Measurements from ENCODE around the gene CALCB. TPM values are rescaled to one million over a fixed set of nuclear protein-coding genes. Genes with fewer than 3 reads are reported as not detected.
"Not testable (repeated sequence)": the region's sequence is repeated elsewhere in the genome, so short reads cannot be mapped to it uniquely, and the experiment has no call there.

CALCB gene, protein sequence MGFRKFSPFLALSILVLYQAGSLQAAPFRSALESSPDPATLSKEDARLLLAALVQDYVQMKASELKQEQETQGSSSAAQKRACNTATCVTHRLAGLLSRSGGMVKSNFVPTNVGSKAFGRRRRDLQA
- not detected for total RNA-seq

- TF ChIP-seq, protein P1, sequence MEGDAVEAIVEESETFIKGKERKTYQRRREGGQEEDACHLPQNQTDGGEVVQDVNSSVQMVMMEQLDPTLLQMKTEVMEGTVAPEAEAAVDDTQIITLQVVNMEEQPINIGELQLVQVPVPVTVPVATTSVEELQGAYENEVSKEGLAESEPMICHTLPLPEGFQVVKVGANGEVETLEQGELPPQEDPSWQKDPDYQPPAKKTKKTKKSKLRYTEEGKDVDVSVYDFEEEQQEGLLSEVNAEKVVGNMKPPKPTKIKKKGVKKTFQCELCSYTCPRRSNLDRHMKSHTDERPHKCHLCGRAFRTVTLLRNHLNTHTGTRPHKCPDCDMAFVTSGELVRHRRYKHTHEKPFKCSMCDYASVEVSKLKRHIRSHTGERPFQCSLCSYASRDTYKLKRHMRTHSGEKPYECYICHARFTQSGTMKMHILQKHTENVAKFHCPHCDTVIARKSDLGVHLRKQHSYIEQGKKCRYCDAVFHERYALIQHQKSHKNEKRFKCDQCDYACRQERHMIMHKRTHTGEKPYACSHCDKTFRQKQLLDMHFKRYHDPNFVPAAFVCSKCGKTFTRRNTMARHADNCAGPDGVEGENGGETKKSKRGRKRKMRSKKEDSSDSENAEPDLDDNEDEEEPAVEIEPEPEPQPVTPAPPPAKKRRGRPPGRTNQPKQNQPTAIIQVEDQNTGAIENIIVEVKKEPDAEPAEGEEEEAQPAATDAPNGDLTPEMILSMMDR (IDR thresholded peaks at IDR 0.05), result no peak
- no peak for TF ChIP-seq POLR2A (IDR thresholded peaks at IDR 0.05)
- DNase-seq (ENCODE audit: low spot score in 2 of 2), result no peak
- intact Hi-C loops (cut with DNase I; ENCODE audit: low total_unique reads), result no loop called here
- no peak within 1 kb of the TSS for H3K4me3 ChIP-seq (ENCODE audit: low read depth, poor library complexity, severe bottlenecking)
- WGBS, 2 donors, result 4% methylated on average over 41 to 56 of the region's 60 CpGs
Observed at GRCh38 chr11:15073361-15074205, at the start of gene CALCB. CALCB (plus strand) TSS chr11:15073593; CDS start chr11:15074719, 1,126 bp downstream.

DNA sequence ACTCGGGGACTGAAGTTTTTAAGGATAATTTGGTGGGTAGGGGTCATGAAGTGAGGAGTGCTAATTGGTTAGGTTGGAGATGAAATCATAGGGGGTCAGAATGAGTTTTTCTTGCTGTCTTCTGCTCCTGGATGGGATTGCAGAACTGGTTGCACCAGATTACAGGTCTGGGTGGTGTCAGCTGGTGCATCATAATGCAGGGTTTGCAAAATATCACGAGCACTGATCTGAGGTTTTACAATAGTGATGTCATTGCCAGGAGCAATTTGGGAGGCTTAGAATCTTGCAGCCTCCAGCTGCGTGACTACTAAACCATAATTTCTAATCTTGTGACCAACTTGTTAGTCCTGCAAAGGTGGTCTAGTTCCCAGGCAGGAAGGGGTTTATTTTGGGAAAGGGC, 46.4 kb upstream of the CALCB start:
- intact Hi-C loops (cut with DNase I; ENCODE audit: low total_unique reads), result no loop called here
- WGBS, 2 donors, result 26 to 31% methylated on average over 3 of the region's 3 CpGs
- DNase-seq (ENCODE audit: low spot score in 2 of 2), result no peak
- H3K4me3 ChIP-seq (ENCODE audit: low read depth, poor library complexity, severe bottlenecking), result no peak overlapping the region
- TF ChIP-seq, protein P1 (IDR thresholded peaks at IDR 0.05), result no peak
- TF ChIP-seq POLR2A (IDR thresholded peaks at IDR 0.05), result no peak

DNA sequence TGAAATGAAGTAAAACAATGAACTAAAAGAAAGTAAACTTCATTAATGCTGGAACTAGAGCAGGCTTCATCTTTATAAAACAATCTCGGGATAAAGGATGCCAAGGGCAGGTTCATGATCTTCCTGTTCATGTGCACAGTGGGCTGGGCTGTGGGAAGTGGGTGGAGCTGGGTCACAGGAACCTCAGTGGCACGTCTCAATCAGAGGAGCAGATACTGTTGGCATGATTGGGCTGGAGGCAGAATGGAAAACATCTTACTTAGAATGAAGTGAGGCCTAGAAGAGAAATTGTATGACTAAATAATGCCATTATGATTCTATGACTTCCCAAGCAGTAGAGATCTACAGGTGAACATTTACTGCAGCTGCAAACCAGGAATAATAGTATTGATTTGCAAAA, 45.4 kb upstream of the CALCB start:
- H3K4me3 ChIP-seq (ENCODE audit: low read depth, poor library complexity, severe bottlenecking), result no peak overlapping the region
- intact Hi-C loops (cut with DNase I; ENCODE audit: low total_unique reads), result no loop called here
- WGBS, 2 donors, result 25 to 34% methylated on average over 2 of the region's 2 CpGs
- no peak for DNase-seq (ENCODE audit: low spot score in 2 of 2)
- TF ChIP-seq, protein P1 (IDR thresholded peaks at IDR 0.05), result no peak
- no peak for TF ChIP-seq POLR2A (IDR thresholded peaks at IDR 0.05)

GRCh38 chr11:15028379-15028778, 45.0 kb upstream of the CALCB start:
- DNase-seq (ENCODE audit: low spot score in 2 of 2), result no peak
- TF ChIP-seq, protein P1 (IDR thresholded peaks at IDR 0.05), result no peak
- TF ChIP-seq POLR2A (IDR thresholded peaks at IDR 0.05), result no peak

DNA sequence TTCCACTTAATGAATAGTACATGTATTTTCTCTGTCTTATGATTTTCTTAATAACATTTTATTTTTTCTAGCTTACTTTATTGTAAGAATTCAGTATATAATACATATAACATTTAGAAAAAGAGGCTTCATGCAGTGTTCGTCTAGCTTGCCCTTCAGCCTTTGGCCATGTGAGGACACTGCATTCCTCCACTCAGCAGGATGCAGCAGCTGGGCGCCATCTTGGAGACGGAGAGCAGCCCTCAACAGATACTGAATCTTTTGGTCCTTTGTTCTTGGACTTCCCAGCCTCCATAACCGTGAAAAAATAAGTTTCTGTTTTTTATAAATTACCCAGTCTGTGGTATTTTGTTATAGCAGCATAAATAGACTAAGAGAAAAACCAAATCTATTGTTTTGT, 41.4 kb upstream of the CALCB start:
- intact Hi-C loops (cut with DNase I; ENCODE audit: low total_unique reads); DNase-seq (ENCODE audit: low spot score in 2 of 2); H3K4me3 ChIP-seq (ENCODE audit: low read depth, poor library complexity, severe bottlenecking): not testable (repeated sequence)
- WGBS, 2 donors, result 74 to 75% methylated on average over 4 of the region's 4 CpGs

More at GRCh38 chr11:15028379-15028778, 45.0 kb upstream of the CALCB start:
- H3K4me3 ChIP-seq (ENCODE audit: low read depth, poor library complexity, severe bottlenecking), result no peak overlapping the region
- intact Hi-C loops (cut with DNase I; ENCODE audit: low total_unique reads), result no loop called here

- no peak for DNase-seq (ENCODE audit: low spot score in 2 of 2)
- no peak for TF ChIP-seq POLR2A (IDR thresholded peaks at IDR 0.05)
- TF ChIP-seq, protein P1 (IDR thresholded peaks at IDR 0.05), result no peak
- intact Hi-C loops (cut with DNase I; ENCODE audit: low total_unique reads), result no loop called here
- H3K4me3 ChIP-seq (ENCODE audit: low read depth, poor library complexity, severe bottlenecking), result no peak overlapping the region
- WGBS, 2 donors, result 67 to 72% methylated on average over 4 of the region's 5 CpGs
Observed at GRCh38 chr11:15034687-15035267, 38.6 kb upstream of the CALCB start.

All from lower leg skin (tissue), 4 donors.